HepG2 (cell line): ENCODE measurements around the gene FBXL2. TPM values are rescaled to one million over a fixed set of nuclear protein-coding genes. Genes with fewer than 3 reads are reported as not detected.

Experiments
- ATAC-seq: fragments of 200-7000 bp; cut with Tn5 transposase; 3 replicates; pipeline ENCODE4 v1.9.1; 2020; ENCODE audit warnings: mild to moderate bottlenecking, moderate library complexity
- BruUV-seq: library from RNA; stranded (reverse); fragments of 400-500 nt; replicated peaks from 2 replicates; lab custom pipeline; 2021; lab: Mats Ljungman, UMichigan
- CTCF ChIA-PET: fragments of 300-600 bp; formaldehyde crosslinking; extraction: SDS; loops from one replicate; lab custom pipeline; 2021; ENCODE audit warnings: low total read pairs, inconsistent platforms, low intra/inter-chr PET ratio; lab: Yijun Ruan, JAX
- POLR2A ChIA-PET: fragments of 350-600 bp; sonication (Branson Sonifier 250); formaldehyde crosslinking; loops from one replicate; lab custom pipeline; 2020; ENCODE audit warnings: antibody characterized with exemption, inconsistent platforms; lab: Yijun Ruan, JAX
- DNase-seq: peaks from one replicate; pipeline ENCODE4 v3.0.0-alpha.2; 2015; ENCODE audit warnings: low spot score
- FAIRE-seq: peaks from 3 replicates; lab custom pipeline; 2011; peaks lifted over from hg19 to GRCh38; lab: Jason Lieb, UNC
- H2AFZ ChIP-seq: one replicate; pipeline ENCODE4 v1.6.1; 2011; ENCODE audit warnings: low read length, inconsistent platforms
- H3K27ac ChIP-seq: fragments of 300-600 bp; 3 replicates; pipeline ENCODE4 v1.8.0; 2011; ENCODE audit warnings: mixed run types, mild to moderate bottlenecking, mixed read lengths, low read length, inconsistent platforms; ENCODE audit not compliant: insufficient read depth; ENCODE audit errors: extremely low read length
- H3K27me3 ChIP-seq, 2 experiments: fragments of 200-600 bp in 1 of 2; 2 replicates in 1 of 2; 3 replicates in 1 of 2; pipeline versions ENCODE4 v1.6.0 to v1.8.0; 2011; ENCODE audit warnings: low read length in 2 of 2, mild to moderate bottlenecking in 2 of 2, moderate library complexity in 2 of 2, inconsistent platforms in 1 of 2; ENCODE audit not compliant: insufficient read depth in 2 of 2, control insufficient read depth in 1 of 2
- H3K36me3 ChIP-seq, 2 experiments: fragments of 200-600 bp in 1 of 2; replicated peaks in 1 of 2; 2 replicates in 1 of 2; 3 replicates in 1 of 2; pipeline versions ENCODE4 v1.5.1 to v1.8.0; 2011; ENCODE audit warnings: low read length in 2 of 2, inconsistent platforms in 1 of 2; ENCODE audit not compliant: insufficient read depth in 2 of 2, control insufficient read depth in 1 of 2
- H3K4me1 ChIP-seq: 2 replicates; pipeline ENCODE4 v1.5.1; 2012; ENCODE audit warnings: low read length, inconsistent platforms; ENCODE audit not compliant: insufficient read depth
- H3K4me2 ChIP-seq: 2 replicates; pipeline ENCODE4 v1.6.0; 2011; ENCODE audit warnings: low read depth, low read length, inconsistent platforms
- H3K4me3 ChIP-seq, 3 experiments: fragments of 200-600 bp in 1 of 3; sonication (generic), shearing (Covaris generic) in 1 of 3; replicated peaks in 1 of 3; 2 replicates each; pipeline ENCODE4 v1.5.1; 2011 to 2016; ENCODE audit warnings: low read length in 3 of 3, inconsistent platforms in 2 of 3, low read depth in 2 of 3, mild to moderate bottlenecking in 2 of 3, control low read depth in 1 of 3, mixed read lengths in 1 of 3; ENCODE audit not compliant: insufficient read depth in 1 of 3
- H3K79me2 ChIP-seq: one replicate; pipeline ENCODE4 v1.6.1; 2011; ENCODE audit warnings: low read length, inconsistent platforms; ENCODE audit not compliant: insufficient read depth
- H3K9ac ChIP-seq: 2 replicates; pipeline ENCODE4 v1.6.0; 2011; ENCODE audit warnings: mild to moderate bottlenecking, low read depth, low read length, inconsistent platforms; ENCODE audit not compliant: insufficient read depth
- H3K9me3 ChIP-seq: 2 replicates; pipeline ENCODE4 v1.5.1; 2012; ENCODE audit warnings: mild to moderate bottlenecking, low read length
- H4K20me1 ChIP-seq: 2 replicates; pipeline ENCODE4 v1.6.0; 2011; ENCODE audit warnings: inconsistent platforms, mild to moderate bottlenecking, low read length, moderate library complexity; ENCODE audit not compliant: insufficient read depth
- GATAD1 ChIP-seq: IDR thresholded peaks from 2 replicates; pipeline ENCODE4 v1.6.1; 2016; ENCODE audit warnings: missing genetic modification reagents, missing compliant biosample characterization
- GTF2F1 ChIP-seq: fragments of 150-350 bp; IDR thresholded peaks from 2 replicates; pipeline ENCODE4 v1.6.1; 2014; ENCODE audit warnings: low read length
- HNF4A ChIP-seq: sonication (generic); formaldehyde crosslinking; IDR thresholded peaks from 2 replicates; pipeline ENCODE4 v1.4.0; 2020; ENCODE audit warnings: missing genetic modification reagents
- ISL2 ChIP-seq: sonication (generic); formaldehyde crosslinking; IDR thresholded peaks from 2 replicates; pipeline ENCODE4 v1.5.0; 2020; ENCODE audit warnings: missing genetic modification reagents
- NPAS2 ChIP-seq: sonication (generic); formaldehyde crosslinking; IDR thresholded peaks from 2 replicates; pipeline ENCODE4 v1.8.0; 2022; ENCODE audit warnings: mild to moderate bottlenecking, missing genetic modification reagents, borderline replicate concordance
- NR2C2 ChIP-seq: sonication (generic); formaldehyde crosslinking; IDR thresholded peaks from 2 replicates; pipeline ENCODE4 v1.4.0; 2020; ENCODE audit warnings: missing genetic modification reagents, mild to moderate bottlenecking, moderate library complexity, borderline replicate concordance
- PITX1 ChIP-seq: sonication (generic); formaldehyde crosslinking; IDR thresholded peaks from 2 replicates; pipeline ENCODE4 v1.5.1; 2020; ENCODE audit warnings: mild to moderate bottlenecking, missing genetic modification reagents
- SP5 ChIP-seq: IDR thresholded peaks from 2 replicates; pipeline ENCODE4 v1.6.1; 2016; ENCODE audit warnings: low read depth, borderline replicate concordance
- SRSF1 ChIP-seq: fragments of 200-400 bp; formaldehyde crosslinking; optimal IDR thresholded peaks from 2 replicates; pipeline ENCODE3; 2017; ENCODE audit warnings: mild to moderate bottlenecking, low read depth, low read length, moderate library complexity
- TEAD2 ChIP-seq: sonication (generic); formaldehyde crosslinking; IDR thresholded peaks from 2 replicates; pipeline ENCODE4 v1.9.0; 2021; ENCODE audit warnings: missing genetic modification reagents
- ZNF615 ChIP-seq: sonication (generic); formaldehyde crosslinking; IDR thresholded peaks from 2 replicates; pipeline ENCODE4 v1.5.0; 2020; ENCODE audit warnings: mild to moderate bottlenecking, missing genetic modification reagents, borderline replicate concordance
- WGBS: methylation state at CpG from one replicate; pipeline ENCODE4 v1.1.6; 2017; ENCODE audit warnings: low lambda C conversion rate; 5-methylcytosine and 5-hydroxymethylcytosine counted together
- in situ Hi-C: cut with HindIII; loops from 2 replicates; pipeline ENCODE4 v1.10.0; 2017; ENCODE audit warnings: low pct_unique_long_range_greater_than_20kb; ENCODE audit not compliant: extremely low pct_ligation_motif_present
- intact Hi-C: fragments of 100-400 bp; cut with micrococcal nuclease; formaldehyde crosslinking; loops from one replicate; pipeline ENCODE4 v1.10.0; 2022; ENCODE audit not compliant: unreplicated experiment
- polyA plus RNA-seq, 8 experiments: library from polyadenylated mRNA; depleted of rRNA in 3 of 8; stranded (reverse) in 7 of 8; unstranded in 1 of 8; fragments of >200 nt; fragmentation: Illumina TruSeq in 4 of 8; extraction: Trizol in 4 of 8; gene quantifications; 2 replicates each; pipeline versions ENCODE4 v1.2.1 to v1.2.3, GENCODE V29; 2011 to 2016; ENCODE audit warnings: low read depth in 4 of 8, missing spikeins in 1 of 8, mixed read lengths in 1 of 8; ENCODE audit not compliant: insufficient read depth in 1 of 8
- total RNA-seq, 5 experiments: library from RNA; depleted of rRNA; stranded (reverse); fragments of >200 nt; fragmentation: Illumina TruSeq; extraction: Trizol; gene quantifications; 2 replicates each; pipeline ENCODE4 v1.2.3, GENCODE V29; 2016; ENCODE audit warnings: low read depth in 1 of 5
- TF ChIP-seq, protein P1 (sequence below): sonication (generic); formaldehyde crosslinking; conservative IDR thresholded peaks from 2 replicates; pipeline ENCODE4 v1.8.0; 2022; ENCODE audit warnings: mild to moderate bottlenecking, moderate library complexity, missing genetic modification reagents

FBXL2 gene
- total and polyA plus RNA-seq, 2 of the 13 experiments (the other 11 are each of a cell fraction or from before 2014, with no cell fraction given) = 1.8 to 5.0 TPM

DNA sequence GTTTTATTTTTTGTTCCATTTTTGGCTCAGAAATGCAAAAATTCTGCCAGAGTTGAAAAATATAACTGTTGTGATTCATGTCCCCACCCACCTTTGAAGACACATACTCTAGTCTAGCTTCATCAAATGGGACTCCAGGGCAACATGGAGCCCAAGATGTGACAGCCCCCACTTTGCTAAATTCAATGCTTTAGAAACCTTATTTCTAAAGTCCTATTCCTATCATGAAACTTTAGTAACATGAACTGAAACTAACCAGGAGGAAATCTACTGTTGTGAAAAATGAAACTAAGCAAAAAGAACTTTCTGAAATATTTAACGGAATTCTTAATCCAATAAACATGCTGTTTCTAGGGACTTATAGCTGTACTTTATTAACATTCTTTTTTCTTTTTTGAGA, 142.7 kb downstream of the FBXL2 start:
- no peak overlapping the region for H2AFZ ChIP-seq
- H3K4me2 ChIP-seq = no peak overlapping the region
- H3K4me1 ChIP-seq = no peaks in the 10 kb centered on the region
- ChIA-PET POLR2A (interaction anchor here (1.1 kb wide), 1 partner anchor 21 kb away, joined by 3 read pairs; the partner anchor contains the start of gene UBP1), CTCF (no interaction called here)
- peaks cover 41% of the 10 kb centered on the region for H3K79me2 ChIP-seq
- H3K27ac ChIP-seq = no peak overlapping the region
- no TSS peak for BruUV-seq
- WGBS = 100% methylated on average over 1 of the region's 1 CpG
- DNase-seq (no peak), FAIRE-seq (no peak), ATAC-seq (no peak)
- TF ChIP-seq GATAD1 (CRISPR knock-in tag) (no peak), NR2C2 (CRISPR knock-in tag) (no peak), ISL2 (CRISPR knock-in tag) (no peak), GTF2F1 (no peak), TEAD2 (no peak), NPAS2 (no peak), SP5 (no peak), HNF4A (CRISPR knock-in tag) (no peak), SRSF1 (no peak), PITX1 (CRISPR knock-in tag) (no peak), ZNF615 (no peak)
- TF ChIP-seq, protein P1, sequence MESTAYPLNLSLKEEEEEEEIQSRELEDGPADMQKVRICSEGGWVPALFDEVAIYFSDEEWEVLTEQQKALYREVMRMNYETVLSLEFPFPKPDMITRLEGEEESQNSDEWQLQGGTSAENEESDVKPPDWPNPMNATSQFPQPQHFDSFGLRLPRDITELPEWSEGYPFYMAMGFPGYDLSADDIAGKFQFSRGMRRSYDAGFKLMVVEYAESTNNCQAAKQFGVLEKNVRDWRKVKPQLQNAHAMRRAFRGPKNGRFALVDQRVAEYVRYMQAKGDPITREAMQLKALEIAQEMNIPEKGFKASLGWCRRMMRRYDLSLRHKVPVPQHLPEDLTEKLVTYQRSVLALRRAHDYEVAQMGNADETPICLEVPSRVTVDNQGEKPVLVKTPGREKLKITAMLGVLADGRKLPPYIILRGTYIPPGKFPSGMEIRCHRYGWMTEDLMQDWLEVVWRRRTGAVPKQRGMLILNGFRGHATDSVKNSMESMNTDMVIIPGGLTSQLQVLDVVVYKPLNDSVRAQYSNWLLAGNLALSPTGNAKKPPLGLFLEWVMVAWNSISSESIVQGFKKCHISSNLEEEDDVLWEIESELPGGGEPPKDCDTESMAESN (CRISPR knock-in tag) = no peak
- no peak overlapping the region for H3K4me3 ChIP-seq
- in situ Hi-C loops = no loop called here
- no peaks in the 10 kb centered on the region for H3K27me3 ChIP-seq
- intact Hi-C loops = no loop called here
- peaks cover 7% of the 10 kb centered on the region; the same call in 1 of the 2 replicates for H4K20me1 ChIP-seq
- H3K9ac ChIP-seq = no peak overlapping the region
- no peaks in the 10 kb centered on the region for H3K9me3 ChIP-seq
- peaks cover 5 to 69% of the 10 kb centered on the region in 2 experiments for H3K36me3 ChIP-seq
